Skin epidermis (tissue), 12 donors: ENCODE data around the gene TEX48.

Experiments
- H3K27ac ChIP-seq, 21 experiments: fragments of 200-600 bp; sonication (generic) in 11 of 21; one replicate each; pipeline ENCODE4 v1.5.0; 2020; ENCODE audit warnings: mild to moderate bottlenecking in 3 of 21, inconsistent platforms in 2 of 21, moderate library complexity in 2 of 21
- H3K4me3 ChIP-seq, 7 experiments: fragments of 200-600 bp; sonication (generic) in 2 of 7; one replicate each; pipeline ENCODE4 v1.5.0; 2020; ENCODE audit warnings: inconsistent platforms in 2 of 7, mild to moderate bottlenecking in 2 of 7, moderate library complexity in 1 of 7

Gene TEX48

GRCh38 chr9:114631166-114631565, 50.8 kb downstream of the TEX48 start:
- Histone ChIP-seq H3K4me3 (no peak overlapping the region), H3K27ac (no peak overlapping the region)

GRCh38 chr9:114629563-114630090, 52.4 kb downstream of the TEX48 start:
- Histone ChIP-seq H3K4me3 (no peak overlapping the region), H3K27ac (no peak overlapping the region)

GRCh38 chr9:114627553-114627952, 54.4 kb downstream of the TEX48 start:
- no peak overlapping the region for H3K4me3 ChIP-seq
- no peak overlapping the region for H3K27ac ChIP-seq

- no peak overlapping the region for H3K27ac ChIP-seq
- H3K4me3 ChIP-seq, result no peak overlapping the region
These were observed 55.5 kb downstream of the TEX48 start for GRCh38 chr9:114626415-114627020.

GRCh38 chr9:114624677-114625076, 57.3 kb downstream of the TEX48 start:
- H3K27ac ChIP-seq, result no peak overlapping the region
- no peak overlapping the region for H3K4me3 ChIP-seq

- H3K4me3 ChIP-seq, result no peak overlapping the region
- H3K27ac ChIP-seq, result peak overlapping the region in 4 of 21 experiments; percentile 3 to 50 (median 36)
These were observed 59.9 kb downstream of the TEX48 start for GRCh38 chr9:114621975-114622609.

DNA sequence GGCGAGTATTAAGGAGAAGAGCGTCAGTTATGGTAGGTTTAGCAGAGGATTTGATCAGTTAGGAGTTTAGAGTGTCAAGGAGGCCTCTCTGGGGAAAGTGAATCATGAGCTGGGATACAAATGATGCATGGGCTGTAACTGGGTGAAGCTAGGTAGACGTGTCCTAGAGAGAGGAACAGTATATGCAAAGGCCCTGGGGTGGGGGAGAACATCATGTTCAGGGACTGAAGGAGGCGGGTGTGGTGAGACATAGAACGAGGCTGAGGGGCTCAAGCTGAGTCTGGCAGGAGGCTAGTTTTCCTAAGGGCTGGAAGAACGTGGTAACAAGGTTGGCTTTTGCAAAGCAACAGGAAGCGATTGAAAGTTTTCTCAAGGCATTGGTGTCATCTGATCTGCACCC, 60.4 kb downstream of the TEX48 start:
- peak overlapping the region in 2 of 21 experiments; percentile 6 to 42 for H3K27ac ChIP-seq

DNA sequence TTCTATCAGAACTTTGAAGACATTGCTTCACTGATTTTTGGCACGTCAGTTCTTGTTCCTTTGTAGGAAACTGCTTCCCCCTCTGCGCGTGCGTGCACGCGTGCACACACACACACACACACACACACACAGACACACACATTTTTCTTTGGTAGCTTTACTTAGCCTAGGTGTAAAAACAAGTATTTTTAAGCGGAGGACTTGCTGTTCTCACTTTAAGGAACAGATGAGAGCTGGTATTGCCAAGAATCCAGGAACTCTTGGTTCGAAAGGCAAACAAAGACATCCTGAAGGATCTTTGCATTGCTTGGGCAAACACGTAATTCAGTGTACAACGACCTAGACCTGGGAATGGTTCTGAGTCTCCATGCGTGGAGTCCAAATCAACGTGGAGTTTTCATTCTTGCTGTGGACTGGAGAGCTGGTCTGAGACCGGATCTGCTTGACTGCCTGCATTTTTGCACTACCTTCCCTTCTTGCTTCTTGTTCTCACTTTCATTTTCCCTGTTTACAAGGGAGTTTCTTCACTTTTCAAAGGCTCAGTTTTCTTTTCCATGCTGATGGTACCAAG, 62.7 kb downstream of the TEX48 start:
- Histone ChIP-seq H3K27ac (peak overlapping the region in 18 of 21 experiments; percentile 5 to 86 (median 53)), H3K4me3 (peak overlapping the region in 3 of 7 experiments; percentile 5 to 27 (median 19))

More for the DNA sequence above, 60.4 kb downstream of the TEX48 start:
- no peak overlapping the region for H3K4me3 ChIP-seq

- Histone ChIP-seq H3K4me3 (no peak overlapping the region), H3K27ac (peak overlapping the region in 15 of 21 experiments; percentile 18 to 86 (median 46))
These were observed 65.1 kb downstream of the TEX48 start for GRCh38 chr9:114616684-114617520.
